ENCODE measurements around the gene SH3RF1.

- no peak for TF ChIP-seq POLR2A (IDR thresholded peaks at IDR 0.05)
- TF ChIP-seq, protein P1, sequence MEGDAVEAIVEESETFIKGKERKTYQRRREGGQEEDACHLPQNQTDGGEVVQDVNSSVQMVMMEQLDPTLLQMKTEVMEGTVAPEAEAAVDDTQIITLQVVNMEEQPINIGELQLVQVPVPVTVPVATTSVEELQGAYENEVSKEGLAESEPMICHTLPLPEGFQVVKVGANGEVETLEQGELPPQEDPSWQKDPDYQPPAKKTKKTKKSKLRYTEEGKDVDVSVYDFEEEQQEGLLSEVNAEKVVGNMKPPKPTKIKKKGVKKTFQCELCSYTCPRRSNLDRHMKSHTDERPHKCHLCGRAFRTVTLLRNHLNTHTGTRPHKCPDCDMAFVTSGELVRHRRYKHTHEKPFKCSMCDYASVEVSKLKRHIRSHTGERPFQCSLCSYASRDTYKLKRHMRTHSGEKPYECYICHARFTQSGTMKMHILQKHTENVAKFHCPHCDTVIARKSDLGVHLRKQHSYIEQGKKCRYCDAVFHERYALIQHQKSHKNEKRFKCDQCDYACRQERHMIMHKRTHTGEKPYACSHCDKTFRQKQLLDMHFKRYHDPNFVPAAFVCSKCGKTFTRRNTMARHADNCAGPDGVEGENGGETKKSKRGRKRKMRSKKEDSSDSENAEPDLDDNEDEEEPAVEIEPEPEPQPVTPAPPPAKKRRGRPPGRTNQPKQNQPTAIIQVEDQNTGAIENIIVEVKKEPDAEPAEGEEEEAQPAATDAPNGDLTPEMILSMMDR (IDR thresholded peaks at IDR 0.05): no peak
Measured at GRCh38 chr4:169305651-169306050, 34.9 kb upstream of the SH3RF1 start.

Data from body of pancreas (tissue), 4 donors.